ENCODE data around the gene GSTM3.
"Not testable (repeated sequence)": the region's sequence is repeated elsewhere in the genome, so short reads cannot be mapped to it uniquely, and the experiment has no call there.

DNA sequence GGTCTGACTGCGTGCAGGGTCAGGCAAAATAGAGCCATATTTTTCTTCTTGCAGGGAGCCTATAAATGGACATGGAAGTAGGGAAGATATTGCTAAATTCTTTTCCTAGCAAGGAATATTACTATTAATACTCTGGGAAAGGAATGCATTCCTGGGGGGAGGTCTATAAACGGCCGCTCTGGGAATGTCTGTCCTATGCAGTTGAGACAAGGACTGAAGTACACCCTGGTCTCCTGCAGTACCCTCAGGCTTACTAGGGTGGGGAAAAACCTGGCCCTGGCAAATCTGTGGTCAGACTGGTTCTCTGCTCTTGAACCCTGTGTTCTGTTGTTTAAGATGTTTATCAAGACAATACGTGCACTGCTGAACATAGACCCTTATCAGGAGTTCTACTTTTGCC lies 31.9 kb downstream of the GSTM3 start:
- not testable (repeated sequence) for TF ChIP-seq CTCF, POLR2A (IDR thresholded peaks at IDR 0.05)
